Hematopoietic multipotent progenitor cell treated with erythropoietin and hydrocortisone succinate and interleukin-3 and kit ligand, for 15 days (in vitro differentiated cells): ENCODE results near the gene HHLA2.

Source experiments
- DNase-seq: peaks from one replicate; pipeline ENCODE4 v3.0.0-alpha.2; 2015; ENCODE audit warnings: low spot score

HHLA2 gene

DNA sequence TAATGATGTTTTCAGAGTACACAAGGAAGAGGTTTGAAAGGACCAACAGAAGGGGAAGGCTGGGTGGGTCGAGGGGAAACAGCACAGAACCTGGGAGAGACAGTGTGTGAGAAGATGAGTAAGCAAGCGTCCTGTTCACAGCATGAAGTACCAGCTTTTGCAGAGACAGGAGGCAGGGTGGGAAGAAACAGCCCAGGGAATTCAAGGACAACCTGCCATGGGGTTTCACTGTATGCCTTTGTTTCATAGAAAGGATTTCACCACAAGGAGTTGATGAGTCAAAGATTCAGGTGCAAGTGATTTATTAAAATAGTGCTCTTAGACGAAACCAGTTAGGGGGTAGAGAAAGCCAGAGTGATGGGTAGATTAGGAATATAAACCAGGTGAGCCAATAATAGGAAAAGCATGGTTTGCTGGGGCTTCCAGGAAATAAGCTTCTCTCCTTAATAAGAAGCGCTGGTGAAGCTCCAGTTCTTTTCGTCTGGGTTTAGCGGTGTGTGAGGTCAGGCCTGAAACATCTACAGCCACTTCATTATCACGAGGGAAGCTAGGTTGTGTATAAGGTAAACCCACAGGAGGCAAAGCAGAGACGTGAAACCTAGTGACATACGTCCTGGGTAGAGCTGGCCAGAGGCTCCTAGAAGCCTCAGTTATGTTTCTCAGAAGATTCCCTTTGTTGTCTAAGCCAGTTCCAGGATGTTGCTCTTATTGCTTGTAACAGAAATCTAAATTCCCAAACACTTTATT, 3.9 kb downstream of the HHLA2 start:
- DNase-seq, result no peak

GRCh38 chr3:108301695-108302404, 5.5 kb downstream of the HHLA2 start:
- no peak for DNase-seq

DNA sequence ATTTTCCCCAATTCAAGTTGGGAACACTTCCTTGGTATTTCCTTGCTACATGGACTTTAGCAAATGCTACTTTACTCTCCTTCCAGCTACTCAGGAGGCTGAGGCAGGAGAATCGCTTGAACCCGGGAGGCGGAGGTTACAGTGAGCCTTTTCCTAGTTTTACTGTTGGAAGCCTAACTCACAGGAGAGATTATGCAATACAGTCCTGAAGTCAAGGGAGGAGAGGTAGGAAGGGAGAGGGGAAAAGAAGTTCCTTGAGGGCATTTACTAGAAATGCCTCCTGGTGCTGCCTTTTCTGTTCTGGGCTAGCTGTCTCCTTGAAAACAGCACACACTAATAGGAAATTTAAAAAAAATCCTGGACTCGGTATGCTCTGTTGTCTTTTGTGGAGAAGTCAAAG, 6.2 kb downstream of the HHLA2 start:
- DNase-seq, result no peak

DNA sequence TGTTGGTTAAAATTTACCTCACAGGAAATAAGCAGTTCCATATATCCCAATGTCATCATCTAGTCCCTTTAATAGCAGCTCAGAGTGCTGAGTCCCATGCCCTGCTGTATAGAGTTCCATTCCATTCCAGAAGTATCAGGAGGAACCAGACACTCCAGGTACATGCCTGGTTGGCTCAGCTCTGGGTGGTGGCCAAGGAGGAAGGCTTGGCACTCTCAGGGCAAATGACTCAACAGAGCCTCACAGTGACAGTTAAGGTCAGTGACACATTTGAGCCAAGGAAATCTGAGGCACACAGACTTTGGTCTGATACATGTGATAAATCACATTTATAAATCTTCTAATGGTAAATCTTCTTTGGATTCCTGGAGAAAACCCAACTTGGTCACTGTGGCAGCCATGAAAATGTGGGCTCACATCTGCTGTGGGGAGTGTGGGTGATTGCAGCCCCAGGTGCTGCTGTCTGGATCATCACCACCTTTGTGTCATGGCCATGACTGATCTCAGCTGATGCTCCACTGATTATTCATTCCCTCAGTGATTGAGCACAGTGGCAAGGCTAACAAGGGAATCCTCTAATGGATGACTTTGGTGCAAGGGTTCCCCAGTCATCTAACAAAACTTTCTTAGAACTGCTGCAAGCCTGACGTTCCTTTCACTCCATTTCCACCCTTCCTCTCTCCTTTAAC, 9.3 kb downstream of the HHLA2 start:
- DNase-seq, result no peak

GRCh38 chr3:108311797-108312196, 15.4 kb downstream of the HHLA2 start:
- no peak for DNase-seq

- no peak for DNase-seq
These were observed 16.3 kb downstream of the HHLA2 start for GRCh38 chr3:108312656-108313055.

DNA sequence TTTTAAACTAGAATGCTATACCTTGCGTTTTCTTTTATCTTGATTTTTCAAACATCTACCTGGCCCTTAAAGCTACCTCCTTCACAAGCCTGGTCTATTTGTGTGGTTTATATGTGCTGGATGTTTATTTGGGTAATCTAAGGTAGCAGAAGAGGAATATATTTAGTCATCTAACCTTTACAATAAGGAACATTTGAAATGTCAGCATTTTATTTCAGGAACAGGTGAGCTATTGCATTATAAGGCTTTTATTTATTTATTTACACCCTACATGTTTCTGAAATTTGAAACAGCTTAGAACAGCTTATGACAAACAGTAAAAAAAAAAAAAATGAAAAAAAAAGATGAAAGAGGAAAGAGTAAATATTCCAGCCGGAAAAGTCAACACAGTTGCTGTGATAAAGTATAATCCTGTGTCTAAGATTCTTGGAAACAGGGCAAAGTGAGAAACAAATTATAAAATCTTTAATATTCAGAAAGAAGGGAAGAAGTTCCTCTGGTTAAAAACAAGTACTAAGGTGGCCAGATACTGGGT, 19.5 kb downstream of the HHLA2 start:
- DNase-seq, result no peak

- no peak for DNase-seq
These were observed 23.2 kb downstream of the HHLA2 start for GRCh38 chr3:108319428-108320082.

DNA sequence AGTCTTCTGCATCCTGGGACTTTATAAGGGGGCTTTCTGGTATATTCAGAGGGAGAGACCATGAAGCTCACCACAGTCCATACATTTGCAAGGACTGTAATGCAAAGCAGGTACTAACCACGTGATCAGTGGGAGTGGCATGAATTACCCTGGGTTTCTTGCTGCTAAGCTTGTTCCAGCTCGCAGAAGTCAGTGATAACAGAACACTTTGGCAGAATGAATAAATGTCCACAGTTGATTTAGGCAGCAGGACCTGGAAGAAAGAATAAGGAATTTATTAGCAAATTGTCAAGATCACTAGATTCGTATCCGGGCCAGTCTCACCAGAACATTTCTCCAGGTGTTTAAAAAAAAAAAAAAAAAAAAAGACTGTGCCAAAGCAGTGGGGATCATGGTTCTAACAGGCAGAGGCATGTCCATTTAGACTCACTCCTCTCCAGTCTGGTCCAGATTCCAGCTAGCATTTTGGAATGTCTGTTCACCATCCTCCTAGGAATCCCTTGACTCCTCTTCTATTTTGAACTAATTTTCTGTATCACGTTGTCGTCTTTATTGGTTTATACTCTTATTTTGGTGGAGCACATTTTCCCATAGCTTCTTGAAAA, 24.5 kb downstream of the HHLA2 start:
- no peak for DNase-seq

DNA sequence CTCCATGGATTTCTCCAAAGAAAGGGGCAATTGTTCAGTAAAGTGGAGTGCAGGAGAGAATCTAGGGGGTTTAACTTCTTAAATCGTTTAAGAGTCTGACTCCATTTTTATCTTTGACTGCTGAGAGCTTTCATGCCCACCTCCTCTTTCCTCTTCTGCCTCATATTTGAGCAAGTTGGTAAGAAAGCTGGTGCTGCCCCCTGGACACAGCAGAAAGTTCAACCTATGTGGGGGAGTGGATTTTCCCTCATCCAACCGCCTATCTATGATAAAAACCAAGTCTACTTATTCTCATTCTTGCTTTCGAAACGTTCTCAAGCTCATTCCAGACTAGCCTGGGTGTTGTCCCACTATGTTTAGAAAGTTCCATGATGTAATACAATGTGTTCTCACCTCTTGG, 26.0 kb downstream of the HHLA2 start:
- DNase-seq, result no peak

- DNase-seq, result no peak
These were observed 27.8 kb downstream of the HHLA2 start for GRCh38 chr3:108324177-108324576.

GRCh38 chr3:108327168-108327567, 30.8 kb downstream of the HHLA2 start:
- no peak for DNase-seq

GRCh38 chr3:108328821-108329486, 32.6 kb downstream of the HHLA2 start:
- no peak for DNase-seq

DNA sequence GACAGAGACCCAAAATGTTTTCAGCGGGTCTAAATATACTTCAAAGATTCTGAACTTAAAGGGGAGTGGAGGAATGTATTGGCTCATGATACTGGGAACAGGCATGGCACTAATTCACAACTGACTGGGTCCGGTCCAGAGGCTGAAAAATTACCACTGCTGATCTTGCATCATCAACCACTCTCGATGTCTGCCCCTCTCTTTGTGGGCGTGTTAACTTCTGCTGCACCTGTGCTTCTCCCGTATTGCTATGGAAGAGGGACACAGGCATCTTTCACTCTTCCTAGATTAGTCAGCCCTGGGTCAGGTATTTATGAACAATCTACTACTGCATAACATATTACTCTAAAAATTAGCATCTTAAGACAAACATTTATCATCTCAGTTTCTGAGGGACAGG, 33.2 kb downstream of the HHLA2 start:
- DNase-seq, result no peak

DNA sequence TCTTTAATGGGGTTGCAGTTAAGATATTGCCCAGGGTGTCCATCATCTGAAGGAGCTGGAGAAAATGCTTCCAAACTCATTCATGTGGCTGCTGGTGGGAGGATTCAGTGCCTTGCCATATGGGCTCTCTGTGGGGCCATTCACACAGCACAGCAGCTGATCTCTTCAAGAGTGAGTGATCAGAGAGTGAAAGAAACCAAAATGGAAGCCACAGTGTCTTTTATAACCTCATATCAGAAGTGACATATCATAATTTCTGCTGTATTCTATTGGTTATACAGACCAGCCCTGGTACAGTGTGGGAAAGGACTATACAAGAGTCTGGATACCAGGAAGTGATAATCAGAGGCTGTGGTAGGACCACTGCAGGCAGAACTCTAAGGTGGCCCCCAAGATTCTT, 33.6 kb downstream of the HHLA2 start:
- DNase-seq, result no peak

DNA sequence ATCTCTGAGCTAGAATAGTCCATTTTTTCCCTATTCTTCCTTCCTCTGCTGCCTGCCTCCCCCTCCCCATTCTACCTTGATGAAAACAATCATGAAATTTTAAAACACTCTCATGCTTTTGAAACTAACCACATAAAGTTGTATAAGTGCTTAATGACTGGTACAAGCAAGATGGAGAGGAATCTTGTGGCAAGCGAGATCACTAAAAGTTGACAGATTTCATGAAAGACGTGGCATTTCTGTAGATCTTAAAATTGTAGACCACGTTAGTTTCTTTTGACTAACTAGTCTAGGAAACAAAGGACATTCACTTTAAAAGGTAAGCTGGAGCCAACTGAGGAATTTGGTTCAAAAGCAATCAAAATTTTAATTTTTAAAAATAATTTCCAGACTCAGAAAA, 35.4 kb downstream of the HHLA2 start:
- no peak for DNase-seq

- DNase-seq, result no peak
These were observed 37.6 kb downstream of the HHLA2 start for GRCh38 chr3:108333961-108334360.

DNA sequence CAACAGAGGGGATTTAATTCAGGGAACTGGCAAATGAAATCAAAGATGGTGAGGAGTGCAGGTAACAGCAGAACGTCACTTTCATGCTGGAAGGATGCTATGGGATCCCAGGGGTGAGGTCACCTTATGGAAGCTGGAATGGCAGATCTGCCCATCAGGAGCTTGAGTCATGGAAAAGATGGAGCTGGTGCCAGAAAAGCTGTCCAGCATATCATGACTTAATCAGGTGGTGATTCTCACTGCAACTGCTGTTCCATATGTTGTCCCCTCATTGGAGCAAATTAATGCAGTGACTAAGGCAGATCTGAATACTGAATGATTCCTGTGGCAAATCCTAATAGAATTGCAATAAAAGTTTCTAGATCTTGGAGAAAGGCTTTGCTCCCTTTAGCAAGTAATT, 38.4 kb downstream of the HHLA2 start:
- no peak for DNase-seq

DNA sequence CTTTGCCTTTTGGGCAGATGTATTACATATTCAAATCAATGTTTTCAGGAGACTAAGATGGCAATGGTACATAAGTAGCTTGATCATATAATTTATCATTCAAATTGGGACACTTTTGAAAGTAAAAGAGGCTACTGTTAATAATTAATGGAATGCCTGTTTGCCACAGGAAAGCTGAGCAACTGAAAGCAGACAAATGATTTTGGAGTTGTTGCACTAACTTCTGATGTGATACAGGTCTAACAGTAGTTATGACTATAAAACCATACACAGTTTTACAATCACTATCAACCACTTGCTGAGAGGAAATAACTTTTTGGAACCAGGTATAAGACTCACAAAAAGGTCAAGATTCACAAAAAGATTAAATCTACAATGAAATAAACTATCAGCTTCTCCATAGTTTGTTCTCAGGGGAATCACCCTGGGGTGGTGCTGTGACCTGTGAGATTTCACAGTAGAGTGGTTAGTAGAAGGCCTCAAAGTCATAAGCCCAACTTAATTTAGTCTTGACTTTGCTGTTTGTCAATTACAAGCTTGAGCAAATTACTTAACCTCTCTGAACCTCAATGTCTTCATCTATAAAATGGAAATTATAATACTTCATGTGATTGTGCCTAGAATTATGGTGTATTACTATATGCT, 42.7 kb downstream of the HHLA2 start:
- DNase-seq, result no peak

DNA sequence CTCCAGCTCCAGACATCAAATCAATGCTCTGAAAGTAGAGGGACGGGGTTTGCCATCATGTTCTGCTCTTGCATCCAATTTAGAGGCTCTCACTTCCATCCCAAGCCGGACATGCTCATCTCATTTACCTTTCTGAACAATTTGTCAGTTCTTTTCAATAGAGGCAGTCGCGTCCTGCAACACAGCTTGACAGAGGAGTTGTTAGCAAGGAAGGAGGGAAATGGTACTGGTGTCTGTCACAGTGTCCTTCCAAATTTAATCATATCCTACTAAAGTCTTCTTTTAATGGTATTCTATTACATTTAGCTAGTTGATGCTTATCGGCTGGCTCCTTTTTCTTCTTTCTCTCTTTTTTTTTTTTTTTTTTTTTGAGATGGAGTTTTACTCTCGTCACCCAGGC, 45.6 kb downstream of the HHLA2 start:
- DNase-seq, result no peak
